ENCODE results near the gene SCYL1. TPM values are rescaled to one million over a fixed set of nuclear protein-coding genes. Genes with fewer than 3 reads are reported as not detected.
A peak's percentile ranks its signal among the peaks of the same experiment; 100 is the strongest.

The SCYL1 gene
- total and polyA plus RNA-seq, 3 donors from 2014 or later, result 127 to 160 (median 131) TPM

DNA sequence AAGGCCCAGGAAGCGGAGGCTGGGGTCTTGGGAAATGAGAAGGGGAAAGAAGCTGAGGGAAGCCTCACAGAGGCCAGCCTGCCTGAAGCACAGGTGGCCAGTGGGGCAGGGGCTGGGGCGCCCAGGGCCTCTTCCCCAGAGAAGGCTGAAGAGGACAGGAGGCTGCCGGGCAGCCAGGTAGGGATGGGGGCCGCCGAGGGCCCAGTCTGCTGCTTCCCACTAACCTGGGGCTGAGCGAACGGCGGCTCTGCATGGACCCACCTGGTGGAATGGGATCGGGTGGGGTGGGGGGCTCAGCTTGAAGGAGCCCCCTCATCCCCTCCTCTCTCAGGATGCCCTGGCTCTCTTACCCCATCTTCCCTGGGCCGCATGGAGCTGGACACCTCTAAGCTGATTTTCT is 58.7 kb downstream of the SCYL1 start:
- 76 to 84% methylated on average over 5 to 10 of the region's 10 CpGs for WGBS, 2 donors
- intact Hi-C loops (cut with DNase I; ENCODE audit: low total_unique reads), result no loop called here
- no peak overlapping the region for H3K27ac ChIP-seq
- H3K4me1 ChIP-seq, result peaks cover 11% of the 10 kb centered on the region
- no peaks in the 10 kb centered on the region for H3K9me3 ChIP-seq
- H3K36me3 ChIP-seq (ENCODE audit: low read depth, missing control alignments), result no peaks in the 10 kb centered on the region
- TF ChIP-seq POLR2A (IDR thresholded peaks at IDR 0.05) (no peak), CTCF (IDR thresholded peaks at IDR 0.05) (no peak)
- H3K27me3 ChIP-seq, result no peaks in the 10 kb centered on the region
- no peak for DNase-seq
- no peak overlapping the region for H3K4me3 ChIP-seq

- no peak overlapping the region for H3K27ac ChIP-seq
- intact Hi-C loops (cut with DNase I; ENCODE audit: low total_unique reads), result no loop called here
- H3K27me3 ChIP-seq, result no peaks in the 10 kb centered on the region
- H3K9me3 ChIP-seq, result no peaks in the 10 kb centered on the region
- no peaks in the 10 kb centered on the region for H3K36me3 ChIP-seq (ENCODE audit: low read depth, missing control alignments)
- peaks cover 11% of the 10 kb centered on the region for H3K4me1 ChIP-seq
- no peak for TF ChIP-seq CTCF (IDR thresholded peaks at IDR 0.05)
- no peak for TF ChIP-seq POLR2A (IDR thresholded peaks at IDR 0.05)
- H3K4me3 ChIP-seq, result no peak overlapping the region
- DNase-seq, result no peak
- WGBS, 2 donors, result 83 to 100% methylated on average over 3 to 8 of the region's 8 CpGs
Measured at GRCh38 chr11:65584106-65584505, 59.2 kb downstream of the SCYL1 start.

GRCh38 chr11:65584723-65585171 is 59.9 kb downstream of the SCYL1 start:
- Histone ChIP-seq H3K27ac (no peak overlapping the region), H3K4me3 (peak overlapping the region; percentile 6 to 10), H3K9me3 (no peaks in the 10 kb centered on the region), H3K4me1 (peaks cover 14% of the 10 kb centered on the region), H3K27me3 (no peaks in the 10 kb centered on the region), H3K36me3 (ENCODE audit: low read depth, missing control alignments) (no peaks in the 10 kb centered on the region)
- peak; percentile 46 for DNase-seq
- intact Hi-C loops (cut with DNase I; ENCODE audit: low total_unique reads), result no loop called here
- 51 to 65% methylated on average over 12 to 46 of the region's 46 CpGs for WGBS, 2 donors
- TF ChIP-seq POLR2A (IDR thresholded peaks at IDR 0.05) (no peak), CTCF (IDR thresholded peaks at IDR 0.05) (no peak)

- no peak overlapping the region for H3K27ac ChIP-seq
- intact Hi-C loops (cut with DNase I; ENCODE audit: low total_unique reads), result no loop called here
- DNase-seq, result no peak
- H3K4me1 ChIP-seq, result peaks cover 14% of the 10 kb centered on the region
- no peaks in the 10 kb centered on the region for H3K27me3 ChIP-seq
- no peaks in the 10 kb centered on the region for H3K9me3 ChIP-seq
- H3K4me3 ChIP-seq, result peak overlapping the region in 1 of 2 donors; percentile 6
- no peaks in the 10 kb centered on the region for H3K36me3 ChIP-seq (ENCODE audit: low read depth, missing control alignments)
- no peak for TF ChIP-seq POLR2A (IDR thresholded peaks at IDR 0.05)
- TF ChIP-seq CTCF (IDR thresholded peaks at IDR 0.05), result no peak
- WGBS, 2 donors, result 43 to 68% methylated on average over 44 to 50 of the region's 51 CpGs
Measured at GRCh38 chr11:65585396-65586246, 60.7 kb downstream of the SCYL1 start.

DNA sequence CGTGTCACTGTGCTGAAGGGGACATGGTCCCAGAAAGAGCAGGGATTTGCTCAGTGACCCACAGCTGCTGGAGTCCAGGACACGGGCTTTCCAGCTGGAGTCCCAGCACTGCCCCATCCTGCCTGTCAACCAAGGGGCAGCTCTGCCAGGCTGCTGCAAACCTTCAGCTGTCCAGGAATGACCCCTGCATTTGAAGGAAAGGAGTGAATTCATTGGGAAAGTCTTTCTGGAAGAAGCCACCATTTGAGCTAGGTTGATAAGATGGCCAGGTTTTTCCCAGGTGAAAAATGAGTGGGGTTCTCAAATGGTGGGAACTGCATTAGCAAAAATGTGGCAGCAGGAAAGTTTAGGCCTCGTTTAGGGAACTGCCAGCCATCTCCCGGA is 61.4 kb downstream of the SCYL1 start:
- no peak for DNase-seq
- TF ChIP-seq POLR2A (IDR thresholded peaks at IDR 0.05) (no peak), CTCF (IDR thresholded peaks at IDR 0.05) (no peak)
- Histone ChIP-seq H3K27me3 (no peaks in the 10 kb centered on the region), H3K4me1 (peaks cover 14% of the 10 kb centered on the region), H3K9me3 (no peaks in the 10 kb centered on the region), H3K36me3 (ENCODE audit: low read depth, missing control alignments) (no peaks in the 10 kb centered on the region), H3K27ac (no peak overlapping the region), H3K4me3 (no peak overlapping the region)
- 82 to 86% methylated on average over 2 to 4 of the region's 4 CpGs for WGBS, 2 donors
- intact Hi-C loops (cut with DNase I; ENCODE audit: low total_unique reads), result no loop called here
